Transverse colon (tissue), 4 donors: ENCODE results near the gene TRIM46. TPM values are rescaled to one million over a fixed set of nuclear protein-coding genes. Genes with fewer than 3 reads are reported as not detected.
A peak's percentile ranks its signal among the peaks of the same experiment; 100 is the strongest.

Experiments used
- DNase-seq: peaks from one replicate; pipeline ENCODE4 v3.0.0-alpha.2; 2019
- H3K27ac ChIP-seq, 4 donors: fragments of 200-600 bp; sonication (generic); 2 replicates each; pipeline ENCODE4 v1.5.1; 2016 to 2018; ENCODE audit warnings: inconsistent platforms in 4 of 4
- H3K27me3 ChIP-seq: fragments of 200-600 bp; sonication (generic); 2 replicates; pipeline ENCODE4 v1.5.1; 2017; ENCODE audit warnings: inconsistent platforms
- H3K36me3 ChIP-seq, 4 donors: fragments of 200-600 bp; sonication (generic); 2 replicates each; pipeline ENCODE4 v1.5.1; 2017 to 2019; ENCODE audit warnings: inconsistent platforms in 4 of 4
- H3K4me1 ChIP-seq, 4 donors: fragments of 200-600 bp; sonication (generic); 2 replicates each; pipeline ENCODE4 v1.5.1; 2017 to 2020; ENCODE audit warnings: inconsistent platforms in 4 of 4
- H3K4me3 ChIP-seq, 4 donors: fragments of 200-600 bp; sonication (generic); 1 replicate in 1 of 4; 2 replicates in 3 of 4; pipeline versions ENCODE4 v1.5.1 to v1.6.1; 2017 to 2019; ENCODE audit warnings: inconsistent platforms in 4 of 4
- H3K9me3 ChIP-seq, 2 donors: fragments of 200-600 bp; sonication (generic); 2 replicates each; pipeline ENCODE4 v1.5.1; 2017 to 2019; ENCODE audit warnings: inconsistent platforms in 2 of 2
- EP300 ChIP-seq: sonication (generic); formaldehyde crosslinking; IDR thresholded peaks from one replicate; pipeline ENCODE4 v1.6.1; 2017; ENCODE audit warnings: antibody characterized with exemption, low read depth
- POLR2A ChIP-seq: fragments of 450-650 bp; IDR thresholded peaks from one replicate; pipeline ENCODE4 v1.6.1; 2016; ENCODE audit warnings: antibody characterized with exemption, mild to moderate bottlenecking, moderate library complexity
- POLR2AphosphoS5 ChIP-seq, 3 donors: sonication (generic); formaldehyde crosslinking; IDR thresholded peaks; one replicate each; pipeline ENCODE4 v1.6.1; 2016; ENCODE audit warnings: antibody characterized with exemption in 3 of 3
- WGBS, 2 donors: methylation state at CpG; one replicate each; pipeline ENCODE4 v1.1.5; 2018; ENCODE audit warnings: low coverage in 1 of 2; 5-methylcytosine and 5-hydroxymethylcytosine counted together
- in situ Hi-C, 4 donors: fragments of 200-750 bp; cut with MboI; loops; one replicate each; pipeline versions ENCODE4 v1.15.0 to v1.15.1; 2017; ENCODE audit warnings: low sequenced_read_pairs in 3 of 4, low pct_ligation_motif_present in 1 of 4, low pct_unique_long_range_greater_than_20kb in 1 of 4
- intact Hi-C: fragments of 100-400 bp; cut with DNase I; formaldehyde crosslinking; loops from one replicate; pipeline ENCODE4 v1.15.1; 2023; ENCODE audit warnings: low total_unique reads
- total RNA-seq, 4 donors: library from RNA; depleted of rRNA; stranded (reverse); fragments of >200 nt; gene quantifications; one replicate each; pipeline ENCODE4 v1.1.0, GENCODE V29; 2016
- TF ChIP-seq, protein P1 (sequence below), 5 experiments: fragments of 200-600 bp in 3 of 5; fragments of 450-650 bp in 2 of 5; sonication (generic) in 3 of 5; IDR thresholded peaks; 1 replicate in 2 of 5; 2 replicates in 3 of 5; pipeline ENCODE4 v1.5.1; 2016 to 2017; ENCODE audit warnings: antibody characterized with exemption in 5 of 5, inconsistent platforms in 3 of 5, mild to moderate bottlenecking in 2 of 5, moderate library complexity in 1 of 5

TRIM46 gene
- total RNA-seq, 4 donors from 2014 or later = 0.41 to 0.48 TPM; not detected in 2

DNA sequence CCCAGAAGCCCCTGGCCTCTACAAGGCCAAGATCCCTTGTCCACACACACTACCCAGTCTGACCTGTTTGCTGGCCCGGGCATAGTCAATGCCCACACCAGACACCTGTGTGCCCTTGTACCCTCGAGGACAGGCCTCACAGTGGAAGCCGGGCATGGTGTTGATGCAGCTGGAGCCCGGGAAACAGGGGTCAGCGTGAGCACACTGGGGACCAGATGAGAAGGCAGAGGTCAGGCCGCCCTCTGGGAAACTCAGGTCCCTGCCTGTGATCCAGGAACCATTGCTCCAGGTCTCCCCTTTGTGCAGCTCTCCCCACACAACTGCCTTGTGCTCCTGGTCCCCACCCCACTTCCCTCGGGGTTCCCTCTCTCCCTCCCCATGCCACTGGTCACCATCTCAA, 28.5 kb downstream of the TRIM46 start:
- H3K4me3 ChIP-seq = no peak overlapping the region
- intact Hi-C loops = no loop called here

DNA sequence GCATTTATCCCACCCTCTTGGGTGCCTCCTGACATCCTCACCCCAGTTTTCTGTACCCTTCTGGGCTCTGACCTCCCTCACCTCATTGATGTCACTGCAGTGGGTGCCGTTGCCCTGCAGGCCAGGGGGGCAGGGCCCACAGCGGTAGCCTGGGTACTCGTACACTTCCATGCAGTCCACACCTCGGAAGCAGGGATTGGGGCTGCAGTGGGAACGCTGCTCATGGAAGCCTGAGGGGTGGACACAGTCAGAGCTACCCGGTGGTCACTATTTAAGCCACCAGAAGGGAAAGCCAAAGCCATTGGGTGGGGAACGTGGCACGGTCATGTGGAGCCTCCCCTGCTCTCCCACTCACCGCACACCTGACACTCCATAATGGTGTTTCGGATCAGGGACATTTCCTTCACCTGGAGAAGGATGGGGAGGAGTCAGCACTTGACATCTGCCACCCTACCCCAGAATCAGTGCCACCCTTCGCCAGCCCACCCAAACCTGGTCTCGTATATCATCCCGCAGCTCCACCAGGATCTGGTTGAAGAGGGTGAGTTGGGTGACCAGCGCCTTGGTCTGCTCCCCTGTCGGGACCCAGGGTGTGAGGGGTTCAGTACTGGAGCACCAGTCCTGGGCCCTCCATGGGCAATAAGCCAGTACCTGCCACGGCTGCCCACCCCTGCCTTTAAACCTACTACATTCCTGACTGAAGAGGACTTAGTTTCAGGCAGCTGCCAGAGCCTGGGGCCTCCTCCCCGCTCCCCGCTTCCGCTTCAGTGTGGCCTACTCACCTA, 29.3 kb downstream of the TRIM46 start:
- Histone ChIP-seq H3K4me1 (peaks cover 12 to 16% (median 14%) of the 10 kb centered on the region in 4 donors), H3K27ac (no peak overlapping the region), H3K9me3 (no peaks in the 10 kb centered on the region), H3K4me3 (no peak overlapping the region), H3K36me3 (no peaks in the 10 kb centered on the region), H3K27me3 (no peaks in the 10 kb centered on the region)
- no peak for TF ChIP-seq POLR2AphosphoS5 (IDR thresholded peaks at IDR 0.05)
- TF ChIP-seq, protein P1, sequence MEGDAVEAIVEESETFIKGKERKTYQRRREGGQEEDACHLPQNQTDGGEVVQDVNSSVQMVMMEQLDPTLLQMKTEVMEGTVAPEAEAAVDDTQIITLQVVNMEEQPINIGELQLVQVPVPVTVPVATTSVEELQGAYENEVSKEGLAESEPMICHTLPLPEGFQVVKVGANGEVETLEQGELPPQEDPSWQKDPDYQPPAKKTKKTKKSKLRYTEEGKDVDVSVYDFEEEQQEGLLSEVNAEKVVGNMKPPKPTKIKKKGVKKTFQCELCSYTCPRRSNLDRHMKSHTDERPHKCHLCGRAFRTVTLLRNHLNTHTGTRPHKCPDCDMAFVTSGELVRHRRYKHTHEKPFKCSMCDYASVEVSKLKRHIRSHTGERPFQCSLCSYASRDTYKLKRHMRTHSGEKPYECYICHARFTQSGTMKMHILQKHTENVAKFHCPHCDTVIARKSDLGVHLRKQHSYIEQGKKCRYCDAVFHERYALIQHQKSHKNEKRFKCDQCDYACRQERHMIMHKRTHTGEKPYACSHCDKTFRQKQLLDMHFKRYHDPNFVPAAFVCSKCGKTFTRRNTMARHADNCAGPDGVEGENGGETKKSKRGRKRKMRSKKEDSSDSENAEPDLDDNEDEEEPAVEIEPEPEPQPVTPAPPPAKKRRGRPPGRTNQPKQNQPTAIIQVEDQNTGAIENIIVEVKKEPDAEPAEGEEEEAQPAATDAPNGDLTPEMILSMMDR (IDR thresholded peaks at IDR 0.05) = no peak
- TF ChIP-seq EP300 = no peak
- TF ChIP-seq POLR2A = no peak
- intact Hi-C loops (no loop called here), in situ Hi-C loops (no loop called here)
- 90 to 100% methylated on average over 3 to 19 of the region's 19 CpGs for WGBS, 2 donors
- DNase-seq = no peak

More for the DNA sequence above, 28.5 kb downstream of the TRIM46 start:
- Histone ChIP-seq H3K36me3 (no peaks in the 10 kb centered on the region), H3K4me1 (peaks cover 5 to 9% (median 7%) of the 10 kb centered on the region in 4 donors), H3K27ac (no peak overlapping the region), H3K27me3 (no peaks in the 10 kb centered on the region), H3K9me3 (no peaks in the 10 kb centered on the region)
- TF ChIP-seq, protein P1 (IDR thresholded peaks at IDR 0.05) = no peak
- no peak for TF ChIP-seq POLR2AphosphoS5 (IDR thresholded peaks at IDR 0.05)
- TF ChIP-seq EP300 = no peak
- TF ChIP-seq POLR2A = no peak
- in situ Hi-C loops = no loop called here
- no peak for DNase-seq
- WGBS, 2 donors = 83% methylated on average over 7 of the region's 7 CpGs; no CpG with 5 or more reads in 1 of the 2 donors

DNA sequence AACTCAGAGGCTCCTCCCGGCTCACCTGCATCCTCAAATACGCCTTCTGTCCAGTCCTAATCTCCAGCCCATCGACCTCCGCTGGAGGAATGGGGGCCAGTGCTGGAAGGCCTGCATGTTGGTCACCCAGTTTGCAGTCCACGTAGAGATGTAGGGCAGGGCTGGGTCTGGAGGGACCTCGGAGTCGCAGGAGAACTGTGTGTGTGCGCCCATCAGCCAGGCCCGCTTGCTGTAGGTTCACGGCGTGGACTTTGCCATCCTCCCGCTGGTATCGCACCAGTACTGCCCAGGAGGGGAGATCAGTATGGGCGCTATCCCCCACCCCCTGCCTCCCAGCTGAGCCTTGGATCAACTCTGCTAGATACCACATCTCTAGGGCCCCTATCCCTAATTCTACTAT, 31.4 kb downstream of the TRIM46 start:
- TF ChIP-seq POLR2A (no peak), EP300 (no peak), POLR2AphosphoS5 (IDR thresholded peaks at IDR 0.05) (no peak)
- TF ChIP-seq, protein P1 (IDR thresholded peaks at IDR 0.05) = no peak
- in situ Hi-C loops (no loop called here), intact Hi-C loops (no loop called here)
- Histone ChIP-seq H3K36me3 (no peaks in the 10 kb centered on the region), H3K4me1 (peaks cover 24 to 29% (median 26%) of the 10 kb centered on the region in 4 donors), H3K27ac (no peak overlapping the region), H3K4me3 (no peak overlapping the region), H3K9me3 (no peaks in the 10 kb centered on the region), H3K27me3 (no peaks in the 10 kb centered on the region)
- 90% methylated on average over 4 to 13 of the region's 14 CpGs for WGBS, 2 donors
- DNase-seq = no peak

DNA sequence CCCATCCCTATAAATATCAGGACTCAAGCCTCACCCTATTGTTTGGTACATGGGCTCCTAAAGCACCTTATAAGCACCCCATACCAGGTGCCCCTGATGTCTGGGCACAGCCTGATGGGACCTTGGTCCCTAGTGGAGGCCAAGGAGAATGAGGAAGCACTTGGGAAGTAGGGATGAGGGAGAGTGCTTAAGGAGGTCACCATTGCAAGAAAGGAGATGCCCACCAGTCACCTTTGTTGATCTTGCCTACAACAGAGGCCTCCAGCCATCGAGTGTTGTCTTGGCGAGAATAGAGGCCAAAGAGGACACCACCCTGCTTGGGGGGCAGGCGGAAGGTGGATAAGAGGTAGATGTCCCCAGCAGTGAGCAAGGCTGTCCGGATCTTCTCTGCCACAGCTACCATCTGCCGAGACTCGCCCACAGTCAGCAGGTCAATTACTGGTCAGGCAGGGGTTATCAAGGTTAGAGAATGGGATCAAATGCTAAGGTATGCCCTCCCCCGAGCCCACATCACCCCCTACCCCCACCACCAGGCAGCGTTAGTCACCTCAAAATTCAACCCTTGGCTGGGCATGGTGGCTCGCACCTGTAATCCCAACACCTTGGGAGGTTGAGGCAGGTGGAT, 32.4 kb downstream of the TRIM46 start:
- Histone ChIP-seq H3K9me3 (no peaks in the 10 kb centered on the region), H3K4me1 (peaks cover 24 to 29% (median 26%) of the 10 kb centered on the region in 4 donors), H3K4me3 (no peak overlapping the region), H3K27me3 (no peaks in the 10 kb centered on the region), H3K27ac (peak overlapping the region in 2 of 4 donors; percentile 98 to 99), H3K36me3 (no peaks in the 10 kb centered on the region)
- DNase-seq = no peak
- WGBS, 2 donors = 70% methylated on average over 9 of the region's 9 CpGs; no CpG with 5 or more reads in 1 of the 2 donors
- in situ Hi-C loops (no loop called here), intact Hi-C loops (no loop called here)
- TF ChIP-seq, protein P1 (IDR thresholded peaks at IDR 0.05) = no peak
- TF ChIP-seq POLR2AphosphoS5 (IDR thresholded peaks at IDR 0.05) (no peak), POLR2A (no peak), EP300 (no peak)
